Left forelimb (tissue), 1 donor: ENCODE data around the gene RASL10B.
"Not testable (repeated sequence)": the region's sequence is repeated elsewhere in the genome, so short reads cannot be mapped to it uniquely, and the experiment has no call there.

ENCODE experiments used
- DNase-seq: peaks from one replicate; pipeline ENCODE4 v3.0.0-alpha.2; 2018; ENCODE audit warnings: low spot score

The RASL10B gene

DNA sequence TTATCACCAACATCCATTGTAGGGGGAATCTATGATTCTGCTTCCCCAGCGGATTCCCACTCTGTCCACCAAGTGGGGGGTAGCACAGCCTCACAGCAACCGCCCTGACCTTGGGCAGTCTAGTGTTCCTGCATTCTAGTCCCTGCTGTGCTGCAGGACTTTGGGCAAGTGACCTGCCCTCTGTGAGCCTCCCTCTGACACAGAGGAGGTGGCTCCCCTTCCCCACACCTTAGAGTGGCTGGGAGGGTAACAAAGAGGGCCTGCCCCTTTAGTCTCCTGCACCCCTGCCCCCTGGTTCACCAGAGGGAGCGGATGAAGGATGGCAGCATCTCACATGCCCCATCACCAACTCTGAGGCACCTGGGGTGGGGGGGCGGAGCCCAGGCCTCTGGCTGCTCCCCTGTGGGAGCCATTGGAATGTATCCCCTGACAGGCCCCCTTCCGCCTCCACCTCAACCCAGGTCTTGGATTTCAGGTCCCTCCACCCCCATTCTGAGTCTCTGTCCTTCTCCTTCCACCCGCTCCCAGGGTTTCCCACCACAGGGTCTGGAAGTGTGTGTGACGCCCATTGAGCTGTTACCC, 11.5 kb downstream of the RASL10B start:
- DNase-seq, result no peak

GRCh38 chr17:35743626-35744328, 12.3 kb downstream of the RASL10B start:
- DNase-seq, result no peak

GRCh38 chr17:35744830-35745229, 13.4 kb downstream of the RASL10B start:
- DNase-seq, result no peak

GRCh38 chr17:35745246-35745645, 13.8 kb downstream of the RASL10B start:
- DNase-seq, result no peak

DNA sequence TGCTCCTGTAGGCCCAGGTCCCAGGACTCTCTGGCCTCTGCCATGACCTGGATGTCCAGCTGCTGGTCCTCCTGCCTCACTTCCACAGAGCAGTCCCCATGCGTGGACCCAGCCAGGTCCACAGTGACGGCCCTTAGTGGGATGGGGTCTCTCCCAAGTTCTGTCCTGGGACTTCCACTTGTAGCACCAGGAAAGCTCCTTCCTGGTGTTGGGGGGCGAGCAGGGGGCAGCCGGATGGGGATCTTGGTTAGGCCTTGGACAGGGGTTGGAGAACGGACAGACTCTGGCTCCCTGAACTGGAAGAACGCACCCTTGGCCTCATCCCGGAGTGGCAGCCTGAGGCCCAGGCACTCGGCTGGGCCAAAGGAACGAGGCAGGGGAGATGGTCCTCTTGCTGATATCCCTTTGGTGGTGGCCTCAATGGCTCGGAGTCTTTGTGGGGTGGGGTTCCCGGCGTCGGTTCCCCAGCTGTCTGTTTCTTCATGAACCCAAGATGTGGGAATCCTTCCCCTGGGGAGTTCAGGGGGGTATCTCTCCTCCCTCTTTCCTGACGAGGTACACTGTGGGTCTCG, 14.4 kb downstream of the RASL10B start:
- DNase-seq, result no peak

DNA sequence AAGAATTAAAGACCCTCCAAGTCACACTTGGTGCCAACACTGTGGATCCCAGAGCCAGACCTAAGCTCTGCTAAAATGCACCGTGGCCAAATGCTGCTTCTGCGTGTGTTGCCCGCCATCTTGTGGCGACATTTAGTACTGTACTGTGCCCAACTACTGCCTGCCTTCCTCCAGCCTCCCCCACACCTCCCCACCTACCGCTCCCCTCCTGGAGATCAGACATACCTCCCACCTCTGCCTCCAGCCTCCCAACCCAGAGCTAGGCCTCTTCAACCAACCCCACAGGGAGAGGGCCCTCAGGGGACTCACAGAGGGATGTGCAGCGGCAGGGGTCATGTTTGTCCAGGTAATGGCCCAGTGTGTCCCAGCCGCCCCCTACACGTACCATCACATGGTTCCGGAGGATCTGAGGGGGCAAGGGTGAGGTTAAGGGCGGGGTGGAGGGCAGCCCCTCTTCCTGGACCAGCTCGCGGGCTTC, 16.1 kb downstream of the RASL10B start:
- DNase-seq, result no peak

DNA sequence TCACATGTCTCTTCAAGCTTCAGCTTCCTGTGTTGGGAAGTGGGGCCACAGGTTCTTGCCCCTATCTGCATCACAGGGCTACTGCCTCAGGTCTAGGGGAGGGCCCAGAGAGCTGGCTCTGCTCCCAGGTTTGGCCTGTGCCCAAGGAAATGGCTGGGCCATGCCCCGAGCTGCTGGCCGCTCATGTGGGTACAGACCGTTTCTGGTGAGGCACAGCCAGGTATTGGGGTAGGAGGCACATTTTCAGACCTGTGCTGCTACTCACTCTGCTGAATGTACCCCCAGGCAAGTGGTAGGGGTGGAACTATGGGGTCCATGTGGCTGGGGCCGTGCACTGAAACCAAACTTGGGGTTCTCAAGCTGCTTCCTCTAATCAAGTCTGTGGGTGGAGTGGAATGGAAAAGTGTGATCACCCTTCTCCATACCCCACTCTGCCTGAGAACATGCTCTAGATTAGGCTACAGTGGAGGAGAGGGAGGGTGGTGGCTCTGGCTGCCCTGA, 17.0 kb downstream of the RASL10B start:
- DNase-seq, result no peak

GRCh38 chr17:35748979-35749378, 17.5 kb downstream of the RASL10B start:
- DNase-seq, result no peak

DNA sequence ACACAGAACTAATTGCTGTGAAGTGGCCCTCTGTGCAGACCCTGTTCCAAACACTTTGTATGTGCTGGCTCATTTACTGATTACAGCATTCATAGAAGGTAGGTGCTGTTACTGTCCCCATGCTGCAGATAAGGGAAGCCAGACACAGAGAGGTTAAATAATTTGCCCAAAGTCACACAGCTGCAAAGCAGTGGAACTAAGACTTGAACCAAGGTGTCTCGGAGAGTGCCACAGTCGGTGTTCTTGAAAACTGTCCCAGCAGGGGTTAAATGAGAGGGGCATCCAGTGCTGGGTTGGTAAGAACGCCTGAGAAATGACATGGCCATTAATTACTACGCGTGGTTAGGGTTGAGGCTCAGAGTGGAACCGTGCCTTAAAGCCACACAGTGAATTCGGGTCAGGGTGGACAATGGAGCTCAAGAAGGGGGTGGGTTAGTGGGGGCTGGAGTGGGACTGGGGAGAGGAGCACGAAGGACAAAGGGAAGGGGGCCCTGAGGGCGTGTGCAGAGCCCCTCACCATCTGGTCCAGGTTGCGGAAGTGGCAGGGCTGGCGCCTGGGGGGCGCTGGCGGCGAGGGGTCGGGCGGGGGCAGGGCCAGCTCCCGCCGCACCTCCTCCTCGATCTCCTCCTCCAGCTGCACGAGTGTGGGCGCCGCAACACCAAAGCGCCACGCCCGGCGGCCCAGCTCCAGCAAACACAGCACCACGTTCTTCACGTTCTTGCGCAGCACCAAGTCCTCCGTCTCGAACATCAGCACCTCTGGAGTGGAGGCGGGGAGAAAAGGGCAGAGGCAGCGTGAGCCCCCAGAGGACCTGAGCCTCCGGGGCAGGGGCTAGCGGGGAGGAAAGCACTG, 18.3 kb downstream of the RASL10B start:
- DNase-seq, result no peak

DNA sequence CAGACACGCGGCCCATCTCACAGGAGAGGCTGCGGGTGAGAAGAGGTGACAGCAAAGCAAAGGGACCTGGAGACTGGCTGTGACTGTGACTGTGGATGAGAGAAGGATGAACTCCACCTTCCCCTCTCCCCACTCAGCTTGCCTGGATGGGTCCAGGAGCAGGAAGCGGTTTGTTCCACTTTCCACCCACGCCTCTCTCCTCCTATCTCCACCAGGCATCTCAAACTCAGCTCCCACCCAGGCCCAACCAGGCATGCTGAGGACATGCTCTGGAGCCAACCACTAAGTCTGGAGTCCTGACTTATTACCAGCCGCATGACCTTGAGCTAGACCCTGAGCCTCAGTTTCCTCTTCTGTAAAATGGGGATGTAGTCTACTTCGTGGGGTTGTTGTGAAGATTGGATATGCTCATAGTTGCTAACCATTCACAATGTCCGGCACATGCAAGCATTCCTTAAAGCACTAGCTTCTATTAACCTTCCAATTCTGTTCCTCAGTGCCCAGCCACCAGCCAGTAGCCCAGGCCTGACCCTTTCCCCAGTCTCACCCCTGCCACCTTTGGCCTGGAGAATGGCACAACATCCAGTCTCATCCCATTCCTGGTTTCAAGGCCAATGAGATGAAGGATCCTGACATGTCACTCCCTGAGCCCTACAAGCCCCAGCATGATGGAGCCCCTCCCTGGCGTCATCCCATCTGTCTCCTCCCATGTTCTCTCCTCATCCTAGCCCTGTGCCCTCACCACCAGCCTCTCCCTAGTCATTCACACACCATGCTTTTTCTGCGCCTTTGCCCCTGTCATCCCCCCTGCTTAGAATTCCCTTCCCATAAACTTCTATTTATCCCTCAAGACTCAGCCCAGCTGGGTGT, 19.3 kb downstream of the RASL10B start:
- DNase-seq, result no peak

- not testable (repeated sequence) for DNase-seq
Observed at GRCh38 chr17:35751541-35751940, 20.1 kb downstream of the RASL10B start.

GRCh38 chr17:35752471-35752870, 21.0 kb downstream of the RASL10B start:
- DNase-seq, result no peak

DNA sequence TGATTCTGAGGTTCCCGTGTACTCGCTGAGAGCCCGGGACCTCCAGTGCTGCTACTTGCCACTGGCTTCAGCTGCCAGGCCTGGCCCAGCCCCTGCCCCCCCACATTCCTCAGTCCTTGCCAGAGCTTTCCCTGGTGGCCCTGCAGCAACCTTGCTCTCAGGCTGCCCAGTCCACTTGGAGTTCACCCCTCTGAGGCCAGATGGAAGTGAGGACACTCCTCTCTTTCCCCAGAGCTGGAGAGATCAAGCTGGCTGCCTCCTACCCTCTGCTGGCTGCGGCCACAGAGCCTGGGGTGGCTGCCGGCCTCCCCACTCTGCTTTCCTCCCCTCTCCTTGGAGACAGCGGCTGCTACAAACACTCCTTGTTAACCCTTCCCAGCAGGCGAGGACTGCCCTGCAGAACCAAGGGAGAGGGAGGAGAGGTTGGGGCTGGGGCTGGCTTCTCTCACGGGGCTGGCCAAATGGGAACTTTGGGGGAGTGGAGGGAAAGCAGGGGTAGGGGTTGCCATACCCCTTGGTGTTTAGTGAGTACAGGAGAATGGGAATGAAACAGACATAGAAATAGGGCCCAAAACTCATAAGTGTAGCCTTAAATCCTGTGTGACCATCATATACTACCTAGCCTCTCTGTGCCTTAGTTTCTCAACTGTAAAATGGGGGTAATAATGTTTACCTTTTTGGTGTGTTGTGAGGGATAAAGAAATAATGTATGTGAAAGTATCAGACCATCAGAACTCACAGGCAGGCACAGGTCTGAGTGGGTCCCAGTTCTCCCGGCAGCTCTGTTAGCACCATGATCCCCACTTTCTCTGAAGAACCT, 21.7 kb downstream of the RASL10B start, which contains the start of gene GAS2L2:
GAS2L2 (minus strand) TSS at position 295 of the 820 bp plus-strand sequence. CDS start 389 bp downstream, outside the sequence.
- no peak for DNase-seq

GRCh38 chr17:35757243-35757642, 25.8 kb downstream of the RASL10B start:
- DNase-seq, result no peak

DNA sequence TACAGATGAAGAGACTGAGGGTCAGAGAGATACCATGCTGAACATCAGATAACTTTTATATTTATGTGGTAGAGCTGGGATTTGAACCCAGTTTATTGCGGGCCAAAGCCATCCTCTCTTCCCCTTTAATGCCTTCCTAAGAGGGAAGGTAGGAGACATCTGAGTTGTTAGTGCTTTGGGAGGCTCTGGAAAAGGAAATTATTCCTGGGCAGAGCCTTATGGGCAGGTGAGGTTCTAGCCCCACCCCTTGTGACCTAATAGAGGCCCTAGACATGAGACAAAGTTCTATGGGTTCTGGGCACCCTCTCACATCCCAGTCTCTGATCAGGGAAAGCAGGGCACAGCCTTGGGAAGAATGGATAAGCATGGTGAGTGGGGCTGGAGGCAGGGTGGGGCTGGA, 29.1 kb downstream of the RASL10B start, which contains the start of gene C17orf50:
C17orf50 (plus strand) TSS at position 301 of the 400 bp plus-strand sequence; CDS start at position 356, 55 bp downstream.
- no peak for DNase-seq

DNA sequence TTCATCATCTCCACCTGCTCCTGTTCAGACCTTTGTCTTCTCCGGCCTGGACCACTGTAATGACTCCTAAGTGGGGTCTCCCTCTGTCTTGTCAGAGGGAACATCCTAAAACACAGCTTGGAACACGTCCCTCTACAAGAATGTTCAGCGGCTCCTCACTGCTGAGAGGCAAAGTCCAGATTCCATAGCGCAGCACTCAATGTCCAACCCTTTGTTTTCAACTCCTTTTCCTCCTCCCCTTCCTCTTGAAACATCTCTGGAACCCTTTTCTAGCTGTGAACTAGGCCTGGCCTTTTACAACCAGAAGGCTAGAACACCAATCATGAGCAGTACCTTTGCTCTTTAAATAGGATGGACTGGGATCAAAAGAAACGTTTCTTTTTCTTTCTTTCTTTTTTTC, 30.2 kb downstream of the RASL10B start:
- DNase-seq, result no peak

DNA sequence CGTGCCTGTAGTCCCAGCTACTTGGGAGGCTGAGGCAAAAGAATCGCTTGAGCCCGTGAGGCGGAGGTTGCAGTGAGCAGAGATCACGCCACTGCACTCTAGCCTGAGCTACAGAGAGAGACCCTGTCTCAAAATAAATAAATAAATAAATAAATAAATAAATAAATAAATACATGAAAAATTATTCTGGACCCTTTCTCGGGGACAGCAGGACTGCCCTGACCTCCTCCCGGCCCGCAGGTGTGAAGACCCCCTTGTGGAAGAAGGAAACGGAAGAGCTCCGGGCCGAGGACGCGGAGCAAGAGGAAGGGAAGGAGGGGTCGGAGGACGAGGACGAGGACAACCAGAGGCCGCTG, 32.3 kb downstream of the RASL10B start:
- no peak for DNase-seq

DNA sequence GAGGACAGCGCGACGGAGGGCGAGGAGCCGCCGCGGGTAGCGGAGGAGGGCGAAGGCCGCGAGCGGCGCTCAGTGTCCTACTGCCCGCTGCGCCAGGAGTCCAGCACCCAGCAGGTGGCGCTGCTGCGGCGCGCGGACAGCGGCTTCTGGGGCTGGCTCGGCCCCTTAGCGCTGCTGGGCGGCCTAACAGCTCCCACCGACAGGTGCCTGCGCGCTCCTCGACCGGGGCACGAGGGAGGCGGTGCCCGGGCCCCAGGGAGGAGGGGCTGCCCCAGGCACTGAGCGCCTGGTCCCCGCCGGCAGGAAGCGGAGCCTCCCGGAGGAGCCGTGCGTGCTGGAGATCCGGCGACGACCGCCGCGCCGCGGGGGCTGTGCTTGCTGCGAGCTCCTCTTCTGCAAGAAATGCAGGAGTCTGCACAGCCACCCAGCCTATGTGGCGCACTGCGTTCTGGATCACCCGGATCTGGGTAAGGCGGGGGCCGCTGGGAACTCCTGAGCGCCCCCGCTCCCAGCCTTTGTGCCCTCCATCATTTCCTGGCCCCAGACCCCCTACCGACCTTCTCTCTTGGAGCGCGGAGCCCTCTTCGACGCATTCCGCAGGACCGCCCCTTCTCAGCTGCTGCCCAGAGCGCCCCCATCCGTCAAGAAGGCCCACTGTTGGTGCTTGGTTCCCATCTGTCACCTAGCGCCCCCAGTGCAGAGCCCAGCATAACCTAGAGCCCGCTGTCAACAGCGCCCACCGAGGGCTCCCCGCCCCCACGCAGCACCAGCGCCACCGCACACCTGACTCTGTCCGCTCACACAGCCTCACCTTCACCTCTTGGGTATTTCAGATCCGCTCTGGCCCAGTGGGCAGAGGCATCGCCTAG, 32.9 kb downstream of the RASL10B start:
- peak; percentile 91 for DNase-seq

GRCh38 chr17:35765086-35765710, 33.8 kb downstream of the RASL10B start:
- no peak for DNase-seq
